Measurements from ENCODE around the gene ZDHHC16.
"Not testable (repeated sequence)": the region's sequence is repeated elsewhere in the genome, so short reads cannot be mapped to it uniquely, and the experiment has no call there.

DNA sequence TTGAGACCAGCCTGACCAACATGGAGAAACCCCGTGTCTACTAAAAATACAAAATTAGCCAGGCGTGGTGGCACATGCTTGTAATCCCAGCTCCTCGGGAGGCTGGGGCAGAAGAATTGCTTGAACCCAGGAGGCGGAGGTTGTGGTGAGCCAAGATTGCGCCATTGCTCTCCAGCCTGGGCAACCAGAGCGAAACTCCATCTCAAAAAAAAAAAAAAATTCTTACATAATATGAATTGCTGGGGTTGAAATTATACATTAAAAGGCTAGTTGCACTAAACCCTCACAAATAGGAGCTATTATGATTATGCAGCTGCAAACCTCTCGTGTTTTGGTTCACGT lies 22.2 kb upstream of the ZDHHC16 start:
- not testable (repeated sequence) for TF ChIP-seq TCF4 (CRISPR knock-in tag; IDR thresholded peaks at IDR 0.05; ENCODE audit: borderline replicate concordance); TOX (CRISPR knock-in tag; IDR thresholded peaks at IDR 0.05; ENCODE audit: borderline replicate concordance); CREB5 (CRISPR knock-in tag; IDR thresholded peaks at IDR 0.05; ENCODE audit: low read depth); ZNF70 (CRISPR knock-in tag; IDR thresholded peaks at IDR 0.05); RARB (CRISPR knock-in tag; IDR thresholded peaks at IDR 0.05); ZC3H10 (CRISPR knock-in tag; IDR thresholded peaks at IDR 0.05); BACH2 (CRISPR knock-in tag; IDR thresholded peaks at IDR 0.05; ENCODE audit: borderline replicate concordance); PATZ1 (CRISPR knock-in tag; IDR thresholded peaks at IDR 0.05; ENCODE audit: borderline replicate concordance); ESRRG (CRISPR knock-in tag; IDR thresholded peaks at IDR 0.05); ISL1 (CRISPR knock-in tag; IDR thresholded peaks at IDR 0.05); PPARA (CRISPR knock-in tag; IDR thresholded peaks at IDR 0.05; ENCODE audit: borderline replicate concordance); POU6F1 (CRISPR knock-in tag; IDR thresholded peaks at IDR 0.05; ENCODE audit: borderline replicate concordance, low read depth)
- TF ChIP-seq, protein P1, sequence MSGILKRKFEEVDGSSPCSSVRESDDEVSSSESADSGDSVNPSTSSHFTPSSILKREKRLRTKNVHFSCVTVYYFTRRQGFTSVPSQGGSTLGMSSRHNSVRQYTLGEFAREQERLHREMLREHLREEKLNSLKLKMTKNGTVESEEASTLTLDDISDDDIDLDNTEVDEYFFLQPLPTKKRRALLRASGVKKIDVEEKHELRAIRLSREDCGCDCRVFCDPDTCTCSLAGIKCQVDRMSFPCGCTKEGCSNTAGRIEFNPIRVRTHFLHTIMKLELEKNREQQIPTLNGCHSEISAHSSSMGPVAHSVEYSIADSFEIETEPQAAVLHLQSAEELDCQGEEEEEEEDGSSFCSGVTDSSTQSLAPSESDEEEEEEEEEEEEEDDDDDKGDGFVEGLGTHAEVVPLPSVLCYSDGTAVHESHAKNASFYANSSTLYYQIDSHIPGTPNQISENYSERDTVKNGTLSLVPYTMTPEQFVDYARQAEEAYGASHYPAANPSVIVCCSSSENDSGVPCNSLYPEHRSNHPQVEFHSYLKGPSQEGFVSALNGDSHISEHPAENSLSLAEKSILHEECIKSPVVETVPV (CRISPR knock-in tag; IDR thresholded peaks at IDR 0.05): not testable (repeated sequence)
